ENCODE measurements around the gene SGMS1.

Gene SGMS1

GRCh38 chr10:50593523-50594376, 30.0 kb downstream of the SGMS1 start:
- peaks cover 12% of the 10 kb centered on the region for H3K36me3 ChIP-seq (ENCODE audit: control insufficient read depth, insufficient read depth, low read length)
- no peak overlapping the region for H3K9ac ChIP-seq (ENCODE audit: low read depth, low read length)
- H3K27me3 ChIP-seq (ENCODE audit: control insufficient read depth, insufficient read depth, low read length): no peaks in the 10 kb centered on the region
- no peak overlapping the region for H3K4me3 ChIP-seq (ENCODE audit: low read depth, low read length)
- peaks cover 8% of the 10 kb centered on the region for H3K4me1 ChIP-seq (ENCODE audit: control insufficient read depth, insufficient read depth, low read length)
- H3K9me3 ChIP-seq (ENCODE audit: control insufficient read depth, insufficient read depth, low read length): no peaks in the 10 kb centered on the region
- H3K27ac ChIP-seq (ENCODE audit: low read depth, low read length): no peak overlapping the region

DNA sequence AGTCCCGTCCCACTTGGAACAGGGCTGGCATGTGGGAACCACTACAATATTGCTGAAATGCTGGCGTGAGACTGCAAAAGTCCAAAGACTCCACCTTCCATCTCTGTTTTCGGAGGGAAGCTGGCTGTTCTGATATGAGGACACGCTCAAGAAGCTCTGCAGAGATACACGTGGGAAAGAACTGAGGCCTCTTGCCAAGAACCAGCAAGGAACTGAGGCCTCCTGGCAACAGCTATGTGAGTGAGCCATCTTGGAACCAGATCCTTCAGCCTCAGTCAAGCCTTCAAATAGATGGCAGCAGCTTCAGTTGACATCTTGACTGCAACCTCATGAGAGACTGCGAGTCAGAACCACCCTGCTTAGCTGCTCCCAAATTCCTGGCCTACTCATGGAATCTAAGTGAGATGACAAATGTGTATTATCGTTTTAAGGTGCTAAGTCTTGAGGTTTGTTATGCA, 30.8 kb downstream of the SGMS1 start:
- Histone ChIP-seq H3K27ac (ENCODE audit: low read depth, low read length) (no peak overlapping the region), H3K9ac (ENCODE audit: low read depth, low read length) (no peak overlapping the region), H3K9me3 (ENCODE audit: control insufficient read depth, insufficient read depth, low read length) (no peaks in the 10 kb centered on the region), H3K36me3 (ENCODE audit: control insufficient read depth, insufficient read depth, low read length) (peaks cover 17% of the 10 kb centered on the region), H3K4me3 (ENCODE audit: low read depth, low read length) (no peak overlapping the region), H3K27me3 (ENCODE audit: control insufficient read depth, insufficient read depth, low read length) (no peaks in the 10 kb centered on the region), H3K4me1 (ENCODE audit: control insufficient read depth, insufficient read depth, low read length) (peaks cover 5% of the 10 kb centered on the region)

- Histone ChIP-seq H3K36me3 (ENCODE audit: control insufficient read depth, insufficient read depth, low read length) (peaks cover 26% of the 10 kb centered on the region), H3K9me3 (ENCODE audit: control insufficient read depth, insufficient read depth, low read length) (no peaks in the 10 kb centered on the region), H3K4me3 (ENCODE audit: low read depth, low read length) (no peak overlapping the region), H3K27me3 (ENCODE audit: control insufficient read depth, insufficient read depth, low read length) (no peaks in the 10 kb centered on the region), H3K4me1 (ENCODE audit: control insufficient read depth, insufficient read depth, low read length) (no peaks in the 10 kb centered on the region), H3K27ac (ENCODE audit: low read depth, low read length) (no peak overlapping the region), H3K9ac (ENCODE audit: low read depth, low read length) (no peak overlapping the region)
Observed at GRCh38 chr10:50590935-50591334, 32.8 kb downstream of the SGMS1 start.

- Histone ChIP-seq H3K9ac (ENCODE audit: low read depth, low read length) (no peak overlapping the region), H3K27ac (ENCODE audit: low read depth, low read length) (no peak overlapping the region), H3K36me3 (ENCODE audit: control insufficient read depth, insufficient read depth, low read length) (peaks cover 26% of the 10 kb centered on the region), H3K9me3 (ENCODE audit: control insufficient read depth, insufficient read depth, low read length) (no peaks in the 10 kb centered on the region), H3K4me1 (ENCODE audit: control insufficient read depth, insufficient read depth, low read length) (peaks cover 4% of the 10 kb centered on the region), H3K27me3 (ENCODE audit: control insufficient read depth, insufficient read depth, low read length) (no peaks in the 10 kb centered on the region), H3K4me3 (ENCODE audit: low read depth, low read length) (no peak overlapping the region)
Observed at GRCh38 chr10:50586740-50587088, 37.0 kb downstream of the SGMS1 start.

GRCh38 chr10:50585921-50586739, 37.6 kb downstream of the SGMS1 start:
- Histone ChIP-seq H3K4me1 (ENCODE audit: control insufficient read depth, insufficient read depth, low read length) (peaks cover 9% of the 10 kb centered on the region), H3K27me3 (ENCODE audit: control insufficient read depth, insufficient read depth, low read length) (no peaks in the 10 kb centered on the region), H3K9ac (ENCODE audit: low read depth, low read length) (no peak overlapping the region), H3K27ac (ENCODE audit: low read depth, low read length) (no peak overlapping the region), H3K36me3 (ENCODE audit: control insufficient read depth, insufficient read depth, low read length) (peaks cover 26% of the 10 kb centered on the region), H3K9me3 (ENCODE audit: control insufficient read depth, insufficient read depth, low read length) (no peaks in the 10 kb centered on the region), H3K4me3 (ENCODE audit: low read depth, low read length) (no peak overlapping the region)

- Histone ChIP-seq H3K4me1 (ENCODE audit: control insufficient read depth, insufficient read depth, low read length) (peaks cover 33% of the 10 kb centered on the region), H3K9me3 (ENCODE audit: control insufficient read depth, insufficient read depth, low read length) (no peaks in the 10 kb centered on the region), H3K36me3 (ENCODE audit: control insufficient read depth, insufficient read depth, low read length) (peaks cover 9% of the 10 kb centered on the region), H3K27ac (ENCODE audit: low read depth, low read length) (no peak overlapping the region), H3K27me3 (ENCODE audit: control insufficient read depth, insufficient read depth, low read length) (no peaks in the 10 kb centered on the region), H3K9ac (ENCODE audit: low read depth, low read length) (no peak overlapping the region), H3K4me3 (ENCODE audit: low read depth, low read length) (no peak overlapping the region)
Observed at GRCh38 chr10:50582766-50583762, 40.7 kb downstream of the SGMS1 start.

DNA sequence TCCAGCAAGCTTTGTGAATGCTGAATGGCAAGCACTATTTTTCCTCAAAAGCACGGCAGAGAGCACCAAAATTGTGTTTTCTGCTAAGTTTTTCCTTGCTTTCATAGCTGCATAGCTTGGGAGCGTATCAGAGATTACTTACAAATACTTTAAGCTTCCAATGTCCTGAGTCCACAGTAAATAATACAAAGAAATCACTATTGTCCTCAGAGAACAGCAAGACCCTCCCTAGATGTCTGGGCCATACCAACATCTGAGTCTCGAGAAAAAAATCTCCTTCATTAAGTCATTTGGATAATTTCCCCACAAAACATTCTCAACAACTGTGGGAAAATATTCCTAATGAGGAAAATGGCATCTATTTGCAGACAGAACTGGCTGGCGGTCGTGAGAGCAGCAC, 41.7 kb downstream of the SGMS1 start:
- H3K27ac ChIP-seq (ENCODE audit: low read depth, low read length): no peak overlapping the region
- H3K9ac ChIP-seq (ENCODE audit: low read depth, low read length): no peak overlapping the region
- H3K9me3 ChIP-seq (ENCODE audit: control insufficient read depth, insufficient read depth, low read length): no peaks in the 10 kb centered on the region
- H3K4me1 ChIP-seq (ENCODE audit: control insufficient read depth, insufficient read depth, low read length): peaks cover 43% of the 10 kb centered on the region
- H3K4me3 ChIP-seq (ENCODE audit: low read depth, low read length): no peak overlapping the region
- no peaks in the 10 kb centered on the region for H3K27me3 ChIP-seq (ENCODE audit: control insufficient read depth, insufficient read depth, low read length)
- H3K36me3 ChIP-seq (ENCODE audit: control insufficient read depth, insufficient read depth, low read length): peaks cover 4% of the 10 kb centered on the region; the same call in 1 of the 2 replicates

DNA sequence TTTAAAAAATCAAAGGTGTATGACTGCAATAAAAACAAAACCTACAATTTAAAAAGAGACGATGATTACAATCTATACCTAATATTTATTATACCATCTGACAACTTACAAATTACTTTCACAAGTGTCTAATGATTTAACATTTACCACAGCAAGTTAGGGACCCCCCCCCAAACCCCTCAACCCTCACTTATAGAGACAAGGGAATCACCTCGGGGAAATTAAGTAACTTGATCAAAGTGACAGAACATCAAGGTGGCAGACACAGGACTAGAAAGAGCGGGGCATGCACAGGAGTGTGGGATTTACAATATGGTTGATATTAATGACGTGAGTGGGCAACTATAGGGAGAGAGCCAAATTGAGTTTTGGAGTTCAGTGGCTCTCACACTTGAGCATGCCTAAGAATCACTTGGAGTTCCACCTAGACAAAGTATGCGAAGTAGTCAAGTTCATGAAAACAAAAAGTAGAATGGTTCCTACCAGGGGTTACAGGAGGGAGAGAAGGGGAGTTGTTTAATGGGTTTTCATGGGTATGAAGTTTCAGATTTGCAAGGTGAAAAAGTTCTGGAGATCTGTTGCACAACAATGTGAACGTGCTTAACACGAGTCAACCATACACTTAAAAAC, 43.4 kb downstream of the SGMS1 start:
- no peaks in the 10 kb centered on the region for H3K27me3 ChIP-seq (ENCODE audit: control insufficient read depth, insufficient read depth, low read length)
- H3K27ac ChIP-seq (ENCODE audit: low read depth, low read length): no peak overlapping the region
- no peaks in the 10 kb centered on the region for H3K36me3 ChIP-seq (ENCODE audit: control insufficient read depth, insufficient read depth, low read length)
- H3K9me3 ChIP-seq (ENCODE audit: control insufficient read depth, insufficient read depth, low read length): no peaks in the 10 kb centered on the region
- peaks cover 55% of the 10 kb centered on the region for H3K4me1 ChIP-seq (ENCODE audit: control insufficient read depth, insufficient read depth, low read length)
- H3K4me3 ChIP-seq (ENCODE audit: low read depth, low read length): no peak overlapping the region
- no peak overlapping the region for H3K9ac ChIP-seq (ENCODE audit: low read depth, low read length)

- H3K9me3 ChIP-seq (ENCODE audit: control insufficient read depth, insufficient read depth, low read length): no peaks in the 10 kb centered on the region
- H3K4me3 ChIP-seq (ENCODE audit: low read depth, low read length): no peak overlapping the region
- peaks cover 55% of the 10 kb centered on the region for H3K4me1 ChIP-seq (ENCODE audit: control insufficient read depth, insufficient read depth, low read length)
- no peak overlapping the region for H3K9ac ChIP-seq (ENCODE audit: low read depth, low read length)
- H3K27ac ChIP-seq (ENCODE audit: low read depth, low read length): no peak overlapping the region
- no peaks in the 10 kb centered on the region for H3K27me3 ChIP-seq (ENCODE audit: control insufficient read depth, insufficient read depth, low read length)
- no peaks in the 10 kb centered on the region for H3K36me3 ChIP-seq (ENCODE audit: control insufficient read depth, insufficient read depth, low read length)
Observed at GRCh38 chr10:50579491-50580261, 44.1 kb downstream of the SGMS1 start.
